Astrocyte (in vitro differentiated cells and primary cell): Measurements from ENCODE around the gene GCDH.

Source experiments
- CTCF ChIP-seq: IDR thresholded peaks from 2 replicates; pipeline ENCODE4 v1.5.1; 2011; ENCODE audit warnings: low read depth, mild to moderate bottlenecking, inconsistent platforms, low read length, moderate library complexity; ENCODE audit not compliant: insufficient read depth
- EZH2 ChIP-seq: IDR thresholded peaks from 2 replicates; pipeline ENCODE4 v1.6.1; 2012; ENCODE audit warnings: mild to moderate bottlenecking, low read length, inconsistent platforms; ENCODE audit not compliant: insufficient read depth

- no peak for TF ChIP-seq CTCF
- no peak for TF ChIP-seq EZH2
These were observed 16.2 kb downstream of the GCDH start for GRCh38 chr19:12907166-12907565.
